MM.1S (cell line): ENCODE data around the gene TSPAN31.

ENCODE experiments used
- DNase-seq: peaks from one replicate; pipeline ENCODE4 v3.0.0-alpha.2; 2015
- H2AFZ ChIP-seq: fragments of 300-600 bp; sonication (generic); 2 replicates; pipeline ENCODE4 v1.6.0; 2016; ENCODE audit warnings: antibody characterized with exemption, low read length
- H3F3A ChIP-seq: fragments of 300-600 bp; sonication (generic); 2 replicates; pipeline ENCODE4 v1.6.1; 2016; ENCODE audit warnings: mild to moderate bottlenecking, antibody characterized with exemption, low read length, moderate library complexity, mixed read lengths; ENCODE audit not compliant: insufficient read depth
- H3K27ac ChIP-seq: fragments of 300-600 bp; sonication (generic); 2 replicates; pipeline ENCODE4 v1.5.1; 2016; ENCODE audit warnings: mild to moderate bottlenecking, low read length
- H3K27me3 ChIP-seq: fragments of 300-600 bp; sonication (generic); replicated peaks from 2 replicates; pipeline ENCODE4 v1.6.0; 2016; ENCODE audit warnings: low read length; ENCODE audit not compliant: insufficient read depth
- H3K36me3 ChIP-seq: fragments of 300-600 bp; sonication (generic); replicated peaks from 2 replicates; pipeline ENCODE4 v1.6.1; 2016; ENCODE audit warnings: mild to moderate bottlenecking, low read length, mixed read lengths; ENCODE audit not compliant: insufficient read depth
- H3K4me1 ChIP-seq: fragments of 300-600 bp; sonication (generic); 2 replicates; pipeline ENCODE4 v1.6.1; 2016; ENCODE audit warnings: low read length, mixed read lengths
- H3K4me2 ChIP-seq: fragments of 300-600 bp; sonication (generic); 2 replicates; pipeline ENCODE4 v1.6.0; 2016; ENCODE audit warnings: low read depth, low read length
- H3K4me3 ChIP-seq: fragments of 300-600 bp; sonication (generic); 2 replicates; pipeline ENCODE4 v1.5.1; 2016; ENCODE audit warnings: low read length, mixed read lengths
- H3K79me2 ChIP-seq: fragments of 300-600 bp; sonication (generic); 2 replicates; pipeline ENCODE4 v1.6.1; 2016; ENCODE audit warnings: mixed run types, low read length, mixed read lengths
- H3K9ac ChIP-seq: fragments of 300-600 bp; sonication (generic); 2 replicates; pipeline ENCODE4 v1.6.1; 2016; ENCODE audit warnings: low read length, mixed read lengths
- H3K9me2 ChIP-seq: fragments of 300-600 bp; sonication (generic); replicated peaks from 2 replicates; pipeline ENCODE4 v1.6.1; 2016; ENCODE audit warnings: mild to moderate bottlenecking, low read length, mixed read lengths; ENCODE audit not compliant: insufficient read depth
- H3K9me3 ChIP-seq: fragments of 300-600 bp; sonication (generic); replicated peaks from 2 replicates; pipeline ENCODE4 v1.6.1; 2016; ENCODE audit warnings: mild to moderate bottlenecking, low read length, mixed read lengths; ENCODE audit not compliant: insufficient read depth
- H4K20me1 ChIP-seq: fragments of 300-600 bp; sonication (generic); 2 replicates; pipeline ENCODE4 v1.6.1; 2016; ENCODE audit warnings: mild to moderate bottlenecking, low read length, moderate library complexity, mixed read lengths; ENCODE audit not compliant: insufficient read depth
- EZH2 ChIP-seq: fragments of 300-600 bp; sonication (generic); optimal IDR thresholded peaks from 2 replicates; pipeline ENCODE3; 2017; ENCODE audit warnings: low read depth, mild to moderate bottlenecking, antibody characterized with exemption, low read length, mixed read lengths
- EZH2phosphoT487 ChIP-seq: fragments of 300-600 bp; sonication (generic); IDR thresholded peaks from 2 replicates; pipeline ENCODE4 v1.6.1; 2018; ENCODE audit warnings: antibody characterized with exemption, low read length
- TF ChIP-seq, protein P1 (sequence below): fragments of 300-600 bp; sonication (generic); IDR thresholded peaks from 2 replicates; pipeline ENCODE4 v1.5.1; 2016; ENCODE audit warnings: antibody characterized with exemption, low read length, mixed read lengths

Gene TSPAN31

DNA sequence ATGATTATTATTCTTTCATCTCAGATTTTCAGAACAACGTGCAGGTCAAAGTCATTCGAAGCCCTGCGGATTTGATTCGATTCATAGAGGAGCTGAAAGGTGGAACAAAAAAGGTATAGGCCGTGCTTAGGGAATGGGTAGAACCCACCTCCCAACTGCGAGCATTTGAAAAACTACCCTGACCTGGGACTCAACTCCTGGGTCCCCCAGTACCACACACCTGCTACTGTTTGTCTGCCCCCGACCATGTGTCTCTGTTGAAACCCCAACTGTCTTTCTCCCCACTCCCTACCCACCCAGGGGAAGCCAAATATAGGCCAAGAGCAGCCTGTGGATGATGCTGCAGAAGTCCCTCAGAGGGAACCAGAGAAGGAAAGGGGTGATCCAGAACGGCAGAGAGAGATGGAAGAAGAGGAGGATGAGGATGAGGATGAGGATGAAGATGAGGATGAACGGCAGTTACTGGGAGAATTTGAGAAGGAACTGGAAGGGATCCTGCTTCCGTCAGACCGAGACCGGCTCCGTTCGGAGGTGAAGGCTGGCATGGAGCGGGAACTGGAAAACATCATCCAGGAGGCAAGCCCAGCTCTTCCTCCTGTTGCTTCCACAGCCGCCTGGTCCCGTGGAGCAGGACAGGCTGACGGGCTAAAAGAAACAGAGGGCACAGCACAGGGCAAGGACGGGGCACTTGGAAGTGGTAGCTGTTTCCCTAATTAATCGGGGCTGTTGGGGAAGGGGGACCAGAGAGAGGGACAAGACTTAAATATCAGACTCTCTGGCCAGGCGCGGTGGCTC, 26.8 kb upstream of the TSPAN31 start:
- H3K27ac ChIP-seq: no peak overlapping the region
- no peaks in the 10 kb centered on the region for H3F3A ChIP-seq
- H3K4me2 ChIP-seq: no peak overlapping the region
- H3K36me3 ChIP-seq: no peaks in the 10 kb centered on the region; the same call in 1 of the 2 replicates
- H3K9me2 ChIP-seq: no peaks in the 10 kb centered on the region
- no peaks in the 10 kb centered on the region for H3K4me1 ChIP-seq
- no peak overlapping the region for H3K4me3 ChIP-seq
- no peaks in the 10 kb centered on the region for H3K79me2 ChIP-seq
- H2AFZ ChIP-seq: no peak overlapping the region
- no peak overlapping the region for H3K9ac ChIP-seq
- DNase-seq: no peak
- TF ChIP-seq EZH2phosphoT487 (no peak), EZH2 (no peak)
- TF ChIP-seq, protein P1, sequence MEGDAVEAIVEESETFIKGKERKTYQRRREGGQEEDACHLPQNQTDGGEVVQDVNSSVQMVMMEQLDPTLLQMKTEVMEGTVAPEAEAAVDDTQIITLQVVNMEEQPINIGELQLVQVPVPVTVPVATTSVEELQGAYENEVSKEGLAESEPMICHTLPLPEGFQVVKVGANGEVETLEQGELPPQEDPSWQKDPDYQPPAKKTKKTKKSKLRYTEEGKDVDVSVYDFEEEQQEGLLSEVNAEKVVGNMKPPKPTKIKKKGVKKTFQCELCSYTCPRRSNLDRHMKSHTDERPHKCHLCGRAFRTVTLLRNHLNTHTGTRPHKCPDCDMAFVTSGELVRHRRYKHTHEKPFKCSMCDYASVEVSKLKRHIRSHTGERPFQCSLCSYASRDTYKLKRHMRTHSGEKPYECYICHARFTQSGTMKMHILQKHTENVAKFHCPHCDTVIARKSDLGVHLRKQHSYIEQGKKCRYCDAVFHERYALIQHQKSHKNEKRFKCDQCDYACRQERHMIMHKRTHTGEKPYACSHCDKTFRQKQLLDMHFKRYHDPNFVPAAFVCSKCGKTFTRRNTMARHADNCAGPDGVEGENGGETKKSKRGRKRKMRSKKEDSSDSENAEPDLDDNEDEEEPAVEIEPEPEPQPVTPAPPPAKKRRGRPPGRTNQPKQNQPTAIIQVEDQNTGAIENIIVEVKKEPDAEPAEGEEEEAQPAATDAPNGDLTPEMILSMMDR: no peak
- H3K27me3 ChIP-seq: no peaks in the 10 kb centered on the region
- no peaks in the 10 kb centered on the region for H3K9me3 ChIP-seq
- H4K20me1 ChIP-seq: no peaks in the 10 kb centered on the region

DNA sequence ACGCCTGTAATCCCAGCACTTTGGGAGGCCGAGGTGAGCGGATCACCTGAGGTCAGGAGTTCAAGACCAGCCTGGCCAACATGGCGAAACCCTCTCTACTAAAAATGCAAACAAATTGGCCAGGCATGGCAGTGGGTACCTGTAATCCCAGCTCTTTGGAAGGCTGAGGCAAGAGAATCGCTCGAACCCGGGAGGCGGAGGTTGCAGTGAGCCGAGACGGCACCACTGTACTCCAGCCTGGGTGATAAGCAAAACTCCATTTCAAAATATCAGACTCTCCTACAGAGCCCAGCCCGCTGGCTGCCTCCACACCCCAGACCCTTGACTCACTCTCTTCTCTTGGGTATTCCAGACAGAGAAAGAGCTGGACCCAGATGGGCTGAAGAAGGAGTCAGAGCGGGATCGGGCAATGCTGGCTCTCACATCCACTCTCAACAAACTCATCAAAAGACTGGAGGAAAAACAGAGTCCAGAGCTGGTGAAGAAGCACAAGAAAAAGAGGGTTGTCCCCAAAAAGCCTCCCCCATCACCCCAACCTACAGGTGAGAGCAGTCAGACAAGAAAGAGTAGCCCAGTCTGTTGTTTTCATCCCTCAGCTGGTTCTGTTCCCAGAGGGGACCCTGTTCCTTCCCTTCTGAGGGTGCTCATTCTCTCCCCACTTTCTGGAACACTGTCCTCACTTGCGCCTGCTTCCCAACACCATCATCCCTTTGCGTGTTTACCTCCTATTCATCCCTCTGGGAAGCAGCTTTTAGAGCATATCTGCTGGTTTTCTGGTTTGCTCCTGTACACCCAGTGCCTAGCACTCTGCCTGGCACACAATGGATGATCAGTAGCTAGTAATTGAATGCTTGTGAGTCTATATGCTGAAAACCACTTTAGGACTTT, 26.0 kb upstream of the TSPAN31 start:
- no peaks in the 10 kb centered on the region for H4K20me1 ChIP-seq
- H3K27me3 ChIP-seq: no peaks in the 10 kb centered on the region
- H3K36me3 ChIP-seq: no peaks in the 10 kb centered on the region; the same call in 1 of the 2 replicates
- no peaks in the 10 kb centered on the region for H3K79me2 ChIP-seq
- H3K9me2 ChIP-seq: no peaks in the 10 kb centered on the region
- no peak for DNase-seq
- H3K9ac ChIP-seq: no peak overlapping the region
- H3K9me3 ChIP-seq: no peaks in the 10 kb centered on the region
- no peak overlapping the region for H2AFZ ChIP-seq
- no peak overlapping the region for H3K4me2 ChIP-seq
- H3K4me1 ChIP-seq: no peaks in the 10 kb centered on the region
- TF ChIP-seq, protein P1: no peak
- TF ChIP-seq EZH2: no peak
- no peak for TF ChIP-seq EZH2phosphoT487
- H3K4me3 ChIP-seq: no peak overlapping the region
- no peak overlapping the region for H3K27ac ChIP-seq
- H3F3A ChIP-seq: no peaks in the 10 kb centered on the region

DNA sequence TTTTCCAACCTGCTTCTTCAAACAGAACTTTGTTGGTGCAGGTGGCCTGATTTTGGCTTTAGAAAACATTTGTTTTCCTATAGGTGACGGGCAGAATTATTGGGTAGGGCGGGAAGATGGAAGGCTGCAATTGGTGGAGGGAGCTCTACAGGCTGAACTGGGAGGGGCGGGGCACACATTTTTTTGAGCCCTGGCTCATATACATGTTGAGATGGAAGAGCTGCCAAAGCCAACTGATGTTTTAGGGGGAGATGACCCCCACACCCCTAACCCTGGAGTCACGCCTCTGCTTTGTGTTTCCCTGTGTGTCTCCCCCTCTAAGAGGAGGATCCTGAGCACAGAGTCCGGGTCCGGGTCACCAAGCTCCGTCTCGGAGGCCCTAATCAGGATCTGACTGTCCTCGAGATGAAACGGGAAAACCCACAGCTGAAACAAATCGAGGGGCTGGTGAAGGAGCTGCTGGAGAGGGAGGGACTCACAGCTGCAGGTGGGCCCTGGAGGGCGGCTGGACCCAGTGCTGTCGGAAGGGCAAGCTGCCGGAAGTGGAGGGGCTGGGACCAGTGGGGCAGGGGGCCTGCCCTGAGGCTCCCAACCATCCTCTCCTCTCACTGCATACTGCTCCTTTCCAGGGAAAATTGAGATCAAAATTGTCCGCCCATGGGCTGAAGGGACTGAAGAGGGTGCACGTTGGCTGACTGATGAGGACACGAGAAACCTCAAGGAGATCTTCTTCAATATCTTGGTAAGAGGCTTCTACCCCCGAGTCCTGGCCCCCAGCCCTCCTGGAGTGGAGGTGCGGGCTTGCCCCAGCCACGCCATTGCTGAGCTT, 24.8 kb upstream of the TSPAN31 start:
- Histone ChIP-seq H3K4me1 (no peaks in the 10 kb centered on the region), H4K20me1 (no peaks in the 10 kb centered on the region), H3K9me3 (no peaks in the 10 kb centered on the region), H3F3A (no peaks in the 10 kb centered on the region; the same call in 1 of the 2 replicates), H3K9me2 (no peaks in the 10 kb centered on the region), H3K4me2 (no peak overlapping the region), H3K9ac (no peak overlapping the region), H3K4me3 (no peak overlapping the region), H3K27ac (no peak overlapping the region), H3K79me2 (no peaks in the 10 kb centered on the region), H3K27me3 (no peaks in the 10 kb centered on the region), H2AFZ (no peak overlapping the region), H3K36me3 (no peaks in the 10 kb centered on the region; the same call in 1 of the 2 replicates)
- DNase-seq: no peak
- TF ChIP-seq EZH2phosphoT487: no peak
- TF ChIP-seq, protein P1: no peak
- TF ChIP-seq EZH2: no peak
